Stimulated activated CD4-positive, alpha-beta T cell treated with anti-CD3 and anti-CD28 coated beads, Interleukin-1b, Interleukin-23, amount 100 ng/mL, for 1 hour (primary cell): ENCODE results near the gene MYO1B.

Experiments used
- DNase-seq, 2 donors: peaks; one replicate each; pipeline ENCODE4 v3.0.0-alpha.2; 2020; ENCODE audit warnings: low read depth in 2 of 2

MYO1B gene

DNA sequence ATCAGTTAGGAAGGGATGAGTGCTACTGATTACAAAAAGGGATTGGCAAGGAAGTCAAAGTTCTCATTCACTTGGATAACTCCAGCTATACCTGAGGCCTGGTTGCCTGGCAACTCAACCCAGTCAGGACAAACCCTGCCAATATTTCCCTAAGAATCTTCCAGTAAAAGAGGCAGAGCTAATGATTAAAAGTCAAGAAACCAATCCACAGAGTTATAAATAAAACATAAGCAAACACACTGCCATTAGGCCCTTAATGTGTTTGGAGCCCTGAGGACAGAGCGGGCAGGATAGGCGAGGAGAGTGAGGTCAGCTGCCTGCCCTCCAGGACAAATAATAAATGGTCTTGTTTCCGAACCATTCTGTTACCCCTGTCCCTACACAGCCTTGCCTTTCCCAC is 217.2 kb downstream of the MYO1B start:
- DNase-seq, result no peak

DNA sequence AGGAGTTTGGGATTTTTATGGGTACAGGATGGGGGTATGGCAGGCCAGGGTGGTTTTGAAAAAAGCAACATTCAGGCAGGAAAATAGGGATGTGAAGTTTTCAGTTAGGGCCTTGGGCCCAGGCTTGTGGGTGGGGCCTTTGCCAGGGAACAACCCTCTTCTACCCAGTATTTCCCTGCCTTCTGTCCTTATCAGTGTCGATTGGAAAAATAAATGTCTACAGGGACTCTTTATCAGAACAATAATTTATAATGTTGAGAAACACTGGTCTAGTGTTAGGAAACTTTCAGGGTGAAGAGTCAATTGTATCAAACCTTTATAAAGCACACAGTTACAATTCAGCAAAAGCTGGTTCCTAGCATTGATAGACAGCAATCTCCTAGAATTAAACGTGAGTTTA is 218.6 kb downstream of the MYO1B start:
- DNase-seq, result no peak

DNA sequence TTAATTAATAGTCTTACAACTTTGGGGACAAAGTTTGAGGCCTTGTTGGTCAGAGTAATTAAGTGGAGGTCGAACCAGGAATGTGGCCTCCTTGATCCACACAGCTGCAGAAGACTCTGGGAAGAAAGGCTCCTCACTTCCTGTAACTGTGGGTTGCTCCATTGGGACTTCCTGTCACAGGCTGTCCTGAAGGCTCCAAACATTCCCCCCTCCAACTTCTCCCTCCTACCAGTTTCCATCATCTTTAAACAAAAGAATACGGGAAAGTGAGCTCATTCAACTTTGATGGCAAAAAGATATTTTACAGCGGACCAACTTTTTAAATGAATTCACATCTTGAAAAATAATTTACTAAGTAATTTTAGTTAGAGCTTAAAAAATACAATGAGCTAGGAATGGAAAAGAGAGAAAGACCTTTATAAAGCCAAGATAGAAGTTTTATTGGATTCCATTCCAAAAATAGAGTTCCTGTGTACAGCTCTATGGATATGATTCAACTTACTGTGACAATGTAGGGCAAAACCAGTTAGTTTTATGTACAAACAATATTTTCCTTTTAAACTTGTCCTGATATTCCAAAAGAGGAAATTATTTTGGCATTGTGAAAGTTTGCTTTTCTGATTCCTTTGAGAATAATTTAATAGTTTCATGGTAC is 220.7 kb downstream of the MYO1B start:
- DNase-seq, result no peak

DNA sequence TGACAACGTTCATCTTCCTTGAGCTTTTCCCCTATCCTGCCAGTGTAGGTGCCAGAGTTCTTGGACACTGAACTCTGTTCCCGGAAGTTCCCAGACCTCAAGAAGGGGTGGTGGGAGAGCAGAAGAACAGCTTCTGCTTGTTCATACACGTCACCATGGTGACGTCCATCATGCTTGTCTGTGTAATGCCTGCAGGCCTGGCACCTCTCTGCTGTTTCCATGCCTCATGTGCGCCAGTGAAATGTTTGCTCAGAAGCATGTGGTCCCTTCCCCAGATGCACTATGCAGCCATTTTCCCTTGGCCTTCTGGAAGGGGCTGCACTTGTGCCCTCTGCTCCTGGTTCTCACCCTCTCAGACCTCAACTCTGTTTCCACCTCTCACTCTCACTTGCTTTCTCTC is 221.9 kb downstream of the MYO1B start:
- DNase-seq, result no peak

DNA sequence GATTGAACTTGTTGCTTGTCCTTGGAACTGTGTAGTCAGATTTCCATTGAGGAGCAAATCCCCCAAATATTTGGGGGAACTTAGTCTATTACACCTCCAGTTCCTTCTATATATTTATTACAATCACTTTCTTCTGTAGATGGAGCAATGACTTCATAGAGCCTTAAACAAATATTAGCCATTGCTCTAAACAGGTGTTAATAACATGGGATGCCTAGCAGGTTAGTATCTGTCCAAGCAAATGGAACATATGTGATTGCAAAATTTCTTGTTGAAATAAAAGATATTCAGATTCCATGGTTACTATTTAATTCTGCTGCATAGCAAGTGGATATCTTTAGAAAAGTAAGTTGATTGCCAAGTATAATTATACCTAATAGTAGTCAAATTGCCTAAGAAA is 225.1 kb downstream of the MYO1B start:
- DNase-seq, result no peak

DNA sequence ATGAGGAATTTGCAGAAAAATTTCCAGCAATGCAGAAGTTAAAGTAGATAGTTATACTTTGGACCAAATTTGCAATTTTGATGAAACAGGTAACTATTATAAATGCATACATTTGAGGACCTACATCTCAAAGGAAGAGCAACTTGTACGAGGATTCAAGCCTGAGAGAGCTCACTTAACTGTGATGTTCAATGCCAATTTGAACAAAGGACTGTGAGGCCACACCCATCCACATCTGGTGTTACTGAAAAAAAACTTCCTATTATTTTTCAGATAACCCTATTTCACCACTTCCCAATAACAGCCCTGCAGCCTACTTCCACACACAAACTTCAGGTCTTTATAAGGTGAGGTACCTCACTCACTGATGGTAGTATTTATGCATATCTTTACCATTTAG is 229.3 kb downstream of the MYO1B start:
- no peak for DNase-seq
